NCI-H128 (cell line): ENCODE data around the gene SLC1A1.

Experiments used
- DNase-seq: peaks from one replicate; lab custom pipeline; 2025; ENCODE audit not compliant: unreplicated experiment; lab: John Stamatoyannopoulos, UW

Gene SLC1A1

DNA sequence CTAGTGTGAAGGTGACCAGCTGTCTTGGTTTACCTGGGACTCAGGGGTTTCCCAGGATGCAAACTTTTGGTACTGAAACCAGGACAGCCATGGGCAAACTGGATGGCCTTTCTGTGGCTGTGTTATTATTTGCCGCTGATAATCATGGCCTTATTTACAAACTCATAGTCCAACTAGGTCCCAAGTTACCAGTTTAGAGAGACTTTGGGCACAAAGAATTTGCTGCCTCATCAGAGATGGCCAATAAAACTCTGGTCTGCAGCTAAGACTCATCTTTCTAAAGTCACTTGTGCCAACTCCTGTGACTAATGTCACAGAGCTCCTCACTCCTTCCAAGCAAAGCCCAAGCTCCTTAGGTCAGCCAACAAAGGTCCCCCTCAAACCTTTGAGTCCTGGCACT is 124.4 kb downstream of the SLC1A1 start:
- DNase-seq: no peak

DNA sequence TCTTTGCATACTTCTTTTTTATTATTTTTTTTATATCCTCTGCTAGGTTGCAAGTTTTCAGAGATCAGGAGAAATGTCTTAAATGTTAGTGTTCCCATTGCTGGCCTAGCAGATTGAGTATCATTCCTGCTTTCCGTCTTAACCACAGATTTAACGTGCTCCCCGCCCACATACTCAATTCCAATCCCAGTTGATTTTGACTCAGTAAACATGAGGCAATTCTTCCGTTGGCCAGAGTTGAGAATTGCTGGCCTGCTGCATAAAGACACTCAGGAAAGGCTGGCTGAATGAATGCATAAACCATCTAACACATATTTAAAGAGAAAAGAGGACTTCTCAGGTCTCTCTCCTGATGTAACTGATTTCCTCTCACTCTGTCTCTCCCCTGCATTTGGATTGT is 125.0 kb downstream of the SLC1A1 start:
- DNase-seq: no peak

DNA sequence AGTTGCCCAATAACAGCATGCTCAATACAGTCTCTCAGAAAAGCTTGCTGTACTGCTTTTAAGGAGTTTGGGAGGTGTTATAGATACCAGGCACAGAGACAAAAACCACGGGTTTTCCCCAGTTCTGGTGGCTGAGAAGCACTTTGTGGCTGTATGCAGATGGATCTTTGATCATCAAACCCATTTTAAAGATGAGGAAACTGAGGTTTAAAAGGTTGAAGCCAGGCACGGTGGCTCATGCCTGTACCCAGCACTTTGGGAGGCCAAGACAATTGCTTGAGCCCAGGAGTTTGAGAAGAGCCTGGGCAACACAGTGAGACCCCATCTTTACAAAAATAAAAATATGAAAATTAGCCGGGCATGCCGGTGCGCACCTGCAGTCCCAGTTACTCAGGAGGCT is 125.5 kb downstream of the SLC1A1 start:
- DNase-seq: no peak

DNA sequence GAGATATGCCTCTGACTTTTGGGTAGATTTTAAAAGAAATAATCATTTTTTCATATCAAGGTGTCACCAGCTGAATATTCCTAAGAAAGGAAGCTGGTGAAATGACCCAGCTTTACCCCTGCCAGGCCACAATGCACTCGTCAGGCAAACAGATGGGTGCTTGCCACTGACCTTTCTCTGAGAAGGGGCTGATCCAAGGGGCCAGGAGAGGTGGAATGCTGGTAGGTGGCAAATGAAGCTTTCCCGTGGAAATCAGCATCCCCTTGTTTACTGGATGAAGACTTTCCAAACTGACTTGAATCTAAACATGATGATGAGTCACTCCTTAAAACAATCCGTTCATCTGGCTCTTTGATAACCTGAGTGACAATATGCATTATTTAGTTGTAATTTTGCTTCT is 127.5 kb downstream of the SLC1A1 start:
- no peak for DNase-seq

DNA sequence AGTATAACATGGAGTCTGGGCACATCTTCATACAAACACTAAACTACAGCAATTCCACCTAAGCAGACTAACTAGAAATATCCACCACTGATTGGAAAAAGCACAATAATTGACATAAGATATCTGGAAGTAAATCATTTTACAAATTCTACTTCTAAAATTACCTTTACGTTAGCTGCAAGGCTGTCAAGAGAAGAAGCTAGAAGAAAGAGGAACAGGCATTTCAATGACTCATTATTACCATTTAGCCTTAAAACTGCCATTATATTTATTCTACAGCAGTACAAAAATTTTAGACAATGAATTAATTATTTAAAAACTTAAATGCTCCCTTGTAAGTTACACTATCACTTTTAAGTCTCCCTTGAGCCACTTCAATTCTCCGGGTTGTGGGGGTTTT is 128.4 kb downstream of the SLC1A1 start:
- DNase-seq: no peak

DNA sequence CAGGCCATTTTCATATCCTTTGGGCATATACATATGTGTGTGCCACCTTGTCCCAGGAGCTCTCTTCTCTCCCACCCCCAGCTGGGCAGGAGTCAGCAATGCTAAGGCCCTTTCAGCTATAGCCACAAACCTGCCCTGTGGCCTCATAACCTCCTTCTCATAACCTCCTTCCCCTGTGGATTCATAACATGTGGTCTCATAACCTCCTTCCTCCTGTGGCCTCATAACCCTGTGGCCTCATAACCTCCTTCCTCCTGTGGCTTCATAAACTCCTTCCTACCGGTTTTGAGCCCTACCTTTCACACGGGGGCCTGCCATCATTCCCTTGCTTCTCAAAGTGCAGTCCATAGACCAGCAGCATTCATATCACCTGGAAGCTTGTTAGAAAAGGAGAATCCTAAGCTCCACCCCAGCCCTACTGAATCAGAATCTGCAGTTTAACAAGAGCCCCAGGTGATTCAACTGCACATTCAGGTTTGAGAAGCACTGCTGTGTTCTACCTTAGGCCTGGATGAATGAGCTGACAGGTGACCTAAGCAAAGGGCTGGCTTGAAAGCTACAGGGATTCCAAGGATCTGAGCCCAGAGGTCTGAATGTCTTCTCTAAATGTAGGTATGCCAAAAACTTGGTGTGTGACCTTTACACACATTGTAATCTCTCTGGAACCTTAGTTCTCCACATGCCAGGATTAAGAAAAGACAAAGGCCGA is 129.9 kb downstream of the SLC1A1 start:
- DNase-seq: no peak

DNA sequence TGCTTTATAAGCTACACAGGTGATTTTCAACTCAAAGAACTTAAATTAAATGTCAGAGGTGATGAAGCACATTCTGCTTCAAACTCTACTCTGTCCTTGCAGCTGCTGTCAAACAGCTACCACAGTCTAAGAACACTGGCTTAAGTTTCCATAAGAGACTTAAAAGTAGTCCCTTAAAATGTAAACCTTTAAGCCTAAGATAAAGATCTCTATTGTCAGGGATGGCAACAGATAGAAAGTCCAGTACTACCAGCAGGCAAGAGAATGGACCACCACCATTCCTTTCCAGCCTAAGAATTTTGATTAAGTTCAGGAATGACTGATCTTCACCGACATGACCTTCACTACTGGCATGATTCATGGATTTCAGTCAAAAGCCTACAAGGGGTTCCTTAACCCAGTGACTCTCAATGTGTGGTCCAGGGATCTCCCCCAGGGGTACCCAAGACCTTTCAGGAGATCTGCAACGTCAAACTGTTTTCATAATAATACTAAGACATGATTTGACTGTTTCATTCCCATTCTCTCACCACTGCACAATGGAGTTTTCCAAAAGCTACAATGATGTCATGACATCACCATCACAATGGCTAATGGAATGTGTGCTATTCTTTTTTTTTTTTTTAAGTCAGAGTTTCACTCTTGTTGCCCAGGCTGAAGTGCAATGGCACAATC is 130.8 kb downstream of the SLC1A1 start:
- DNase-seq: no peak

DNA sequence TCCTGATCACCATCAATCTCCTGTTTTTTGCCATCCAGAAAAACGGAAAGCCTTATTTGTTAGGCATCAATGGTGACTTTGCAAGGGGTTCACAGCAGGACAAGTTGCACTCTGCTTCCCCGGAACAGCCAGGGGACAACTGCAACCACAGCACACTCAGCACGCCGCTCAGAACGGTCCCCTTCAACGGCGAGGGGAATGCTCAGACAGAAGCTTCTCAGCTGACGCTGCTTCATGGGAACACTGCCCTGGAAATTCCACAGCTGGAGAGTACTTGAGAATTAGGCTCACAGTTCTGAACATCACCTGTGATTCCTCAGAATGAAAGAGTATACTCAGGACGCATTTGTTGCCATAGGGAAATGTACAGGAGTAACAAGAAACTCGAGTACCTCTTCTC is 131.7 kb downstream of the SLC1A1 start:
- DNase-seq: no peak

DNA sequence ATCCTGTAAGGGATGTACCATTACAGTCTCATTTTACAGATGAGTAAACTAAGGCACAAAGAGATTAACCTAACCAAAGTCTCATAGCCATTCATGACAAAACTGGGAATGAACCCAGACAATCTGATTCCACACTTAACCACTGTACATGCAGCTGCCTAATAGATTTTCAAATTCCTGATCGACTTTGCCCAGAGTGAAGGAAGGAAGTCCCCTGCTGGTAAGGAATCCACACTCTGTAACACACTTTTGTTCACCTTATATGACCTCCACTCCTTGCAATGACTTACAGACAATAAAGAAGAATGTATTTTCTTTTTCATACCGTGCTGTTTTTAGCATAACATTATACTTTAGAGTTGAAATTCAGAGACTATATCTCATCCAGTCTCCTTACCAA is 140.6 kb downstream of the SLC1A1 start:
- DNase-seq: no peak
